Osteoblast (primary cell): ENCODE results near the gene KLHL3. TPM values are rescaled to one million over a fixed set of nuclear protein-coding genes. Genes with fewer than 3 reads are reported as not detected.

Source experiments
- DNase-seq: peaks from one replicate; pipeline ENCODE4 v3.0.0; 2011; ENCODE audit warnings: low spot score, mixed read lengths; ENCODE audit not compliant: insufficient read length; ENCODE audit errors: missing footprints
- H2AFZ ChIP-seq: 2 replicates; pipeline ENCODE4 v1.6.0; 2011; ENCODE audit warnings: mild to moderate bottlenecking, low read length
- H3K27ac ChIP-seq: 2 replicates; pipeline ENCODE4 v1.5.1; 2011; ENCODE audit warnings: mild to moderate bottlenecking, low read depth, low read length, moderate library complexity
- H3K27me3 ChIP-seq: 2 replicates; pipeline ENCODE4 v1.6.0; 2012; ENCODE audit warnings: mild to moderate bottlenecking, control low read depth, inconsistent platforms, low read length, moderate library complexity; ENCODE audit not compliant: insufficient read depth
- H3K36me3 ChIP-seq: 2 replicates; pipeline ENCODE4 v1.5.1; 2011; ENCODE audit warnings: mild to moderate bottlenecking, low read length, control low read depth, moderate library complexity; ENCODE audit not compliant: insufficient read depth
- H3K4me1 ChIP-seq: 2 replicates; pipeline ENCODE4 v1.5.1; 2011; ENCODE audit warnings: mild to moderate bottlenecking, low read length, control low read depth, moderate library complexity; ENCODE audit not compliant: insufficient read depth
- H3K4me2 ChIP-seq: 2 replicates; pipeline ENCODE4 v1.6.0; 2011; ENCODE audit warnings: mild to moderate bottlenecking, low read length; ENCODE audit not compliant: insufficient read depth
- H3K4me3 ChIP-seq: fragments of 200-600 bp; sonication (generic); 3 replicates; pipeline ENCODE4 v1.5.1; 2012; ENCODE audit warnings: mild to moderate bottlenecking, low read length, inconsistent platforms; ENCODE audit not compliant: insufficient read depth
- H3K79me2 ChIP-seq: 2 replicates; pipeline ENCODE4 v1.6.0; 2012; ENCODE audit warnings: mild to moderate bottlenecking, low read length, control low read depth, inconsistent platforms; ENCODE audit not compliant: insufficient read depth
- H3K9me3 ChIP-seq: 2 replicates; pipeline ENCODE4 v1.5.1; 2011; ENCODE audit warnings: low read depth, low read length, control low read depth
- H4K20me1 ChIP-seq: 2 replicates; pipeline ENCODE4 v1.6.0; 2012; ENCODE audit warnings: mild to moderate bottlenecking, low read length, control low read depth; ENCODE audit not compliant: insufficient read depth
- CTCF ChIP-seq: IDR thresholded peaks from 2 replicates; pipeline ENCODE4 v1.5.1; 2011; ENCODE audit warnings: mild to moderate bottlenecking, low read depth, low read length, moderate library complexity; ENCODE audit errors: extremely low read depth
- total RNA-seq: library from RNA; depleted of rRNA; stranded (reverse); fragments of >200 nt; gene quantifications from 2 replicates; pipeline ENCODE4 v1.2.3, GENCODE V29; 2012

KLHL3 gene
- total RNA-seq, 1 donor, result 6.2 TPM

GRCh38 chr5:137600721-137601360, 135.0 kb downstream of the KLHL3 start:
- DNase-seq, result no peak
- H3K27me3 ChIP-seq, result peaks cover 43% of the 10 kb centered on the region
- no peak for TF ChIP-seq CTCF
- no peak overlapping the region for H3K27ac ChIP-seq
- H3K9me3 ChIP-seq, result no peaks in the 10 kb centered on the region
- H3K79me2 ChIP-seq, result no peaks in the 10 kb centered on the region
- H3K4me3 ChIP-seq, result no peak overlapping the region
- no peak overlapping the region for H3K4me2 ChIP-seq
- no peaks in the 10 kb centered on the region for H3K4me1 ChIP-seq
- H3K36me3 ChIP-seq, result no peaks in the 10 kb centered on the region
- no peaks in the 10 kb centered on the region for H4K20me1 ChIP-seq
- H2AFZ ChIP-seq, result no peak overlapping the region

GRCh38 chr5:137599457-137599856, 136.4 kb downstream of the KLHL3 start:
- H3K27ac ChIP-seq, result no peak overlapping the region
- no peaks in the 10 kb centered on the region for H3K79me2 ChIP-seq
- no peaks in the 10 kb centered on the region for H3K9me3 ChIP-seq
- no peaks in the 10 kb centered on the region for H3K36me3 ChIP-seq
- no peak overlapping the region for H2AFZ ChIP-seq
- no peak overlapping the region for H3K4me3 ChIP-seq
- H3K27me3 ChIP-seq, result peaks cover 47% of the 10 kb centered on the region
- TF ChIP-seq CTCF, result no peak
- H3K4me2 ChIP-seq, result no peak overlapping the region
- DNase-seq, result no peak
- H4K20me1 ChIP-seq, result no peaks in the 10 kb centered on the region
- no peaks in the 10 kb centered on the region for H3K4me1 ChIP-seq

- Histone ChIP-seq H3K79me2 (no peaks in the 10 kb centered on the region), H3K27me3 (peaks cover 51% of the 10 kb centered on the region), H3K27ac (no peak overlapping the region), H3K9me3 (no peaks in the 10 kb centered on the region), H2AFZ (no peak overlapping the region), H3K36me3 (no peaks in the 10 kb centered on the region), H4K20me1 (no peaks in the 10 kb centered on the region), H3K4me3 (no peak overlapping the region), H3K4me1 (no peaks in the 10 kb centered on the region), H3K4me2 (no peak overlapping the region)
- no peak for TF ChIP-seq CTCF
- no peak for DNase-seq
These were observed 137.5 kb downstream of the KLHL3 start for GRCh38 chr5:137598399-137598798.

GRCh38 chr5:137596941-137597340, 138.9 kb downstream of the KLHL3 start:
- Histone ChIP-seq H3K27ac (no peak overlapping the region), H3K9me3 (no peaks in the 10 kb centered on the region), H3K79me2 (no peaks in the 10 kb centered on the region), H4K20me1 (no peaks in the 10 kb centered on the region), H2AFZ (no peak overlapping the region), H3K27me3 (peaks cover 54% of the 10 kb centered on the region), H3K4me3 (no peak overlapping the region), H3K4me1 (no peaks in the 10 kb centered on the region), H3K36me3 (no peaks in the 10 kb centered on the region), H3K4me2 (no peak overlapping the region)
- DNase-seq, result no peak
- no peak for TF ChIP-seq CTCF
